H1 (cell line): ENCODE results near the gene ZBTB20.

ENCODE experiments used
- CEBPB ChIP-seq: IDR thresholded peaks from 2 replicates; pipeline ENCODE4 v1.6.1; 2012; ENCODE audit warnings: low read depth, low read length
- EP300 ChIP-seq, 2 experiments: IDR thresholded peaks; 1 replicate in 1 of 2; 2 replicates in 1 of 2; pipeline ENCODE4 v1.6.1; 2011 to 2012; ENCODE audit warnings: low read depth in 2 of 2, low read length in 2 of 2, mild to moderate bottlenecking in 2 of 2, borderline replicate concordance in 1 of 2, inconsistent platforms in 1 of 2, moderate library complexity in 1 of 2
- GABPA ChIP-seq: IDR thresholded peaks from 2 replicates; pipeline ENCODE4 v1.6.1; 2011; ENCODE audit warnings: mild to moderate bottlenecking, low read length, moderate library complexity, borderline replicate concordance; ENCODE audit not compliant: insufficient read depth
- JUN ChIP-seq: IDR thresholded peaks from 2 replicates; pipeline ENCODE4 v1.6.1; 2011; ENCODE audit warnings: low read depth, mild to moderate bottlenecking, improper control_type of control experiment, low read length
- RAD21 ChIP-seq, 2 experiments: IDR thresholded peaks in 1 of 2; conservative IDR thresholded peaks in 1 of 2; 2 replicates each; pipeline ENCODE4 v1.6.1; 2011; ENCODE audit warnings: low read depth in 2 of 2, low read length in 2 of 2, improper control_type of control experiment in 1 of 2, inconsistent platforms in 1 of 2, mild to moderate bottlenecking in 1 of 2, moderate library complexity in 1 of 2
- ZNF274 ChIP-seq: IDR thresholded peaks from 2 replicates; pipeline ENCODE4 v1.7.0; 2012; ENCODE audit warnings: low read length, borderline replicate concordance; ENCODE audit errors: extremely low read depth
- TF ChIP-seq, protein P1 (sequence below), 3 experiments: IDR thresholded peaks; 1 replicate in 2 of 3; 2 replicates in 1 of 3; pipeline versions ENCODE4 v1.5.1 to v1.6.1; 2011; ENCODE audit warnings: low read length in 3 of 3, mild to moderate bottlenecking in 3 of 3, inconsistent platforms in 2 of 3, low read depth in 1 of 3, moderate library complexity in 1 of 3; ENCODE audit not compliant: insufficient read depth in 1 of 3; ENCODE audit errors: control extremely low read depth in 1 of 3

DNA sequence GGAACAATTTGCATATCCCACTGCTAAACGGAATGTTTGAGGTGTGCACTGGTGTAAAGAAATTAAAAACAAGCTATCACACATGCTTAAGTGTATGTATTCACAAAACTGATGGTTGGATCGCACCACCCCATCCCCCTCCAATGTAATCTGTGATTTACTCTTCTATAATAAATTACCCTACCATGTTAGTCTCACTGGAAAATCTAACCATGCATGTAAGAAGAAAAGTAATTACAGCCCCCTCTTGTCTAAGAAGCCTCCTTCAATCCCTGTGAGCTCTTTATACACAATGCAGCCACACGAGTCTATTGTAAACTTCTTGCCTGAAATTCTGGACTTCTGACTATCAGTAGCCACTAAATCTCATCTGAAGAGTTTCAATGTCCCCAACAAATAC, 173.6 kb downstream of the ZBTB20 start:
- TF ChIP-seq JUN, result no peak
- TF ChIP-seq, protein P1, sequence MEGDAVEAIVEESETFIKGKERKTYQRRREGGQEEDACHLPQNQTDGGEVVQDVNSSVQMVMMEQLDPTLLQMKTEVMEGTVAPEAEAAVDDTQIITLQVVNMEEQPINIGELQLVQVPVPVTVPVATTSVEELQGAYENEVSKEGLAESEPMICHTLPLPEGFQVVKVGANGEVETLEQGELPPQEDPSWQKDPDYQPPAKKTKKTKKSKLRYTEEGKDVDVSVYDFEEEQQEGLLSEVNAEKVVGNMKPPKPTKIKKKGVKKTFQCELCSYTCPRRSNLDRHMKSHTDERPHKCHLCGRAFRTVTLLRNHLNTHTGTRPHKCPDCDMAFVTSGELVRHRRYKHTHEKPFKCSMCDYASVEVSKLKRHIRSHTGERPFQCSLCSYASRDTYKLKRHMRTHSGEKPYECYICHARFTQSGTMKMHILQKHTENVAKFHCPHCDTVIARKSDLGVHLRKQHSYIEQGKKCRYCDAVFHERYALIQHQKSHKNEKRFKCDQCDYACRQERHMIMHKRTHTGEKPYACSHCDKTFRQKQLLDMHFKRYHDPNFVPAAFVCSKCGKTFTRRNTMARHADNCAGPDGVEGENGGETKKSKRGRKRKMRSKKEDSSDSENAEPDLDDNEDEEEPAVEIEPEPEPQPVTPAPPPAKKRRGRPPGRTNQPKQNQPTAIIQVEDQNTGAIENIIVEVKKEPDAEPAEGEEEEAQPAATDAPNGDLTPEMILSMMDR (IDR thresholded peaks at IDR 0.05; ENCODE audit: control extremely low read depth in 1 of 3, insufficient read depth in 1 of 3, low read depth in 1 of 3, low read length in 3 of 3), result no peak
- TF ChIP-seq CEBPB, result no peak
- TF ChIP-seq ZNF274, result no peak
- TF ChIP-seq EP300 (IDR thresholded peaks at IDR 0.05; ENCODE audit: borderline replicate concordance in 1 of 2, low read depth in 2 of 2, low read length in 2 of 2), result no peak
- no peak for TF ChIP-seq GABPA
- TF ChIP-seq RAD21 (IDR thresholded peaks at IDR 0.05 in 1 of 2, conservative IDR thresholded peaks at IDR 0.05 in 1 of 2; ENCODE audit: low read depth in 2 of 2, low read length in 2 of 2), result no peak
